GM13977 (cell line): Measurements from ENCODE around the gene LIMK2.

ENCODE experiments used
- DNase-seq: peaks from one replicate; pipeline ENCODE4 v3.0.0; 2012; ENCODE audit warnings: low spot score
- CTCF ChIP-seq: IDR thresholded peaks from 2 replicates; pipeline ENCODE4 v1.5.1; 2012; ENCODE audit warnings: mild to moderate bottlenecking, control low read depth; ENCODE audit not compliant: insufficient read depth; ENCODE audit errors: extremely low read depth, missing control alignments
- in situ Hi-C: fragments of 300-500 bp; cut with MboI; formaldehyde crosslinking; loops from one replicate; pipeline ENCODE4 v1.12.0; 2022; ENCODE audit warnings: low sequenced_read_pairs, low pct_unique_long_range_greater_than_20kb, mixed read lengths, inconsistent platforms; ENCODE audit not compliant: unreplicated experiment

Gene LIMK2

GRCh38 chr22:31286360-31287255 is 74.5 kb downstream of the LIMK2 start:
- in situ Hi-C loops = no loop called here
- peak; percentile 46 for DNase-seq
- TF ChIP-seq CTCF = no peak

GRCh38 chr22:31287818-31288495 is 75.9 kb downstream of the LIMK2 start:
- DNase-seq = peak; percentile 50
- TF ChIP-seq CTCF = no peak
- in situ Hi-C loops = no loop called here

- in situ Hi-C loops = no loop called here
- DNase-seq = no peak
- no peak for TF ChIP-seq CTCF
These were observed 76.6 kb downstream of the LIMK2 start for GRCh38 chr22:31288496-31289240.

GRCh38 chr22:31289344-31289743 is 77.2 kb downstream of the LIMK2 start:
- DNase-seq = no peak
- in situ Hi-C loops = no loop called here
- no peak for TF ChIP-seq CTCF

GRCh38 chr22:31290494-31291471 is 78.7 kb downstream of the LIMK2 start:
- no peak for TF ChIP-seq CTCF
- in situ Hi-C loops = no loop called here
- DNase-seq = peak; percentile 95
